ENCODE data around the gene ZDHHC5. TPM values are rescaled to one million over a fixed set of nuclear protein-coding genes. Genes with fewer than 3 reads are reported as not detected.
A peak's percentile ranks its signal among the peaks of the same experiment; 100 is the strongest.

The ZDHHC5 gene
- total and polyA plus RNA-seq, 2 of the 13 experiments (the other 11 are each of a cell fraction or from before 2014, with no cell fraction given): 26.6 to 34.0 TPM

DNA sequence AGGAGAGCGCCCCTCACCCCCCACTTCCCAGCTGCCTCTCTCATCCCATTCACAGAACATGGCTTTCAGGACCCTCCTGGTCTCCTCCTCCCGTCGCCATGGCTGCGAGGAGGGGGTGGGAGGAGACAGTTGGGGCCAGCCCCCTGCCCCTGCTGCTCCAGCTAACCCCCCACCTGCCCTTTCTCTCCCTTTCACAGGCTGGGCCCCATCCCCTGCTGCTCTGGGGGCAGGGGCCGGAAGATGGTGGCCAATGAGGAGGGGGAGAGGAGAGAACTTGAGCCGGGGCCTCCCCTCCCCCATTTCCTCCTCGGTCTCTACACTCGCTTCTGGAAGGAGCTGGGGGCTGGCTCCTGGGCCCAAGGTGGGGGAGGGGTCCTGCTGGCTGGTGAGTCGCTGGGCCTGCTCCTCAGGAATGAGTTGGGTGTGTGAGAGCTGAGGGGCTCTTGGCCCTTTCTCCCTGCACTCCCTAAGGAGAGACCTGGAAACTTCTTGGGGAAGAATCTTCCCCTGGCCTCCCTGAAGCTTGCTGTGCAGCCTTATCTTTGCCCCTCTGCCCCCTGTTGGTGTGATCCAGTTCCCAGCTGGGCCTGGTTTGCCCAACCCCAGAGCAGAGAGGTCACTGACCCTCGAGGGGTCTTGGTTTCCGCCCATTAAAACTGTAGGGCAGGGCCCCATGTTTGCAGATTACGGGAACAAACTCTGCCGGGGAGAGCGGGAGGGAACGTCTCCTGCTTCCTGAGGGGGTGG lies 28.4 kb upstream of the ZDHHC5 start (continued):
- TF ChIP-seq, protein P1, sequence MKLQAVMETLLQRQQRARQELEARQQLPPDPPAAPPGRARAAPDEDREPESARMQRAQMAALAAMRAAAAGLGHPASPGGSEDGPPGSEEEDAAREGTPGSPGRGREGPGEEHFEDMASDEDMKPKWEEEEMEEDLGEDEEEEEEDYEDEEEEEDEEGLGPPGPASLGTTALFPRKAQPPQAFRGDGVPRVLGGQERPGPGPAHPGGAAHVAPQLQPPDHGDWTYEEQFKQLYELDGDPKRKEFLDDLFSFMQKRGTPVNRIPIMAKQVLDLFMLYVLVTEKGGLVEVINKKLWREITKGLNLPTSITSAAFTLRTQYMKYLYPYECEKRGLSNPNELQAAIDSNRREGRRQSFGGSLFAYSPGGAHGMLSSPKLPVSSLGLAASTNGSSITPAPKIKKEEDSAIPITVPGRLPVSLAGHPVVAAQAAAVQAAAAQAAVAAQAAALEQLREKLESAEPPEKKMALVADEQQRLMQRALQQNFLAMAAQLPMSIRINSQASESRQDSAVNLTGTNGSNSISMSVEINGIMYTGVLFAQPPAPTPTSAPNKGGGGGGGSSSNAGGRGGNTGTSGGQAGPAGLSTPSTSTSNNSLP (IDR thresholded peaks at IDR 0.05; ENCODE audit: low read depth, low read length): no peak
- no peak for TF ChIP-seq ZNF224 (CRISPR knock-in tag; IDR thresholded peaks at IDR 0.05)
- TF ChIP-seq, protein P2, sequence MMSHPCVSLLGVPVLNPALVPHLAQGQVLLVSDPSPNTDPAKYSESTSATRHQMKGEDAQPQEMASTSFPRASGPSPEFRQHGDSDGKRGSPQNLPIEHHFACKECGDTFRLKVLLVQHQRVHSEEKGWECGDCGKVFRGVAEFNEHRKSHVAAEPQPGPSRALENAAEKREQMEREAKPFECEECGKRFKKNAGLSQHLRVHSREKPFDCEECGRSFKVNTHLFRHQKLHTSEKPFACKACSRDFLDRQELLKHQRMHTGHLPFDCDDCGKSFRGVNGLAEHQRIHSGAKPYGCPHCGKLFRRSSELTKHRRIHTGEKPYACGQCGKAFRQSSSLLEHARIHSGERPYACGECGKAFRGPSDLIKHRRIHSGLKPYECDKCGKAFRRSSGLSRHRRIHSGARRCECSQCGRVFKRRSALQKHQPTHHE (CRISPR knock-in tag; IDR thresholded peaks at IDR 0.05; ENCODE audit: borderline replicate concordance): peak; percentile 71; the same call in 1 of the 2 replicates
- peak; percentile 33; the same call in 1 of the 2 replicates for TF ChIP-seq CREM (IDR thresholded peaks at IDR 0.05)
- no peak for TF ChIP-seq CREM (CRISPR knock-in tag; IDR thresholded peaks at IDR 0.05)
- TF ChIP-seq SOX6 (IDR thresholded peaks at IDR 0.05): no peak
- peak; percentile 74 for TF ChIP-seq SOX6 (CRISPR knock-in tag; IDR thresholded peaks at IDR 0.05)
- TF ChIP-seq ZNF530 (CRISPR knock-in tag; IDR thresholded peaks at IDR 0.05; ENCODE audit: low read depth): no peak
- TF ChIP-seq GATAD1 (CRISPR knock-in tag; IDR thresholded peaks at IDR 0.05): no peak
- no peak for TF ChIP-seq ZNF841 (CRISPR knock-in tag; IDR thresholded peaks at IDR 0.05; ENCODE audit: borderline replicate concordance)
- no peak for TF ChIP-seq ZNF7 (CRISPR knock-in tag; IDR thresholded peaks at IDR 0.05)
- TF ChIP-seq MTA1 (CRISPR knock-in tag; IDR thresholded peaks at IDR 0.05; ENCODE audit: borderline replicate concordance): no peak
- no peak for TF ChIP-seq ZBTB1 (CRISPR knock-in tag; IDR thresholded peaks at IDR 0.05; ENCODE audit: borderline replicate concordance)
- no peak for TF ChIP-seq ZNF619 (CRISPR knock-in tag; IDR thresholded peaks at IDR 0.05)
- peak; percentile 32 for TF ChIP-seq ZMYM4 (CRISPR knock-in tag; IDR thresholded peaks at IDR 0.05)
- no peak for TF ChIP-seq HMG20B (CRISPR knock-in tag; conservative IDR thresholded peaks at IDR 0.05)
- no peak for TF ChIP-seq JUN (CRISPR knock-in tag; IDR thresholded peaks at IDR 0.05)
- TF ChIP-seq GZF1 (CRISPR knock-in tag; IDR thresholded peaks at IDR 0.05): 0 out of 2 replicates have a peak, but pooled peaks have one; percentile 44
- no peak for TF ChIP-seq CEBPB (IDR thresholded peaks at IDR 0.05; ENCODE audit: borderline replicate concordance, low read depth, low read length)
- no peak for TF ChIP-seq FOXK2 (IDR thresholded peaks at IDR 0.05)
- TF ChIP-seq RELA (CRISPR knock-in tag; IDR thresholded peaks at IDR 0.05): no peak
- TF ChIP-seq MAZ (IDR thresholded peaks at IDR 0.05; ENCODE audit: borderline replicate concordance, low read depth, low read length): no peak
- peak; percentile 79; the same call in 1 of the 2 replicates for TF ChIP-seq MAZ (CRISPR knock-in tag; IDR thresholded peaks at IDR 0.05; ENCODE audit: low read depth)
- no peak for TF ChIP-seq CCAR2 (optimal IDR thresholded peaks at IDR 0.05; ENCODE audit: low read depth, low read length)
- no peak for TF ChIP-seq ZNF839 (CRISPR knock-in tag; IDR thresholded peaks at IDR 0.05; ENCODE audit: borderline replicate concordance)
- TF ChIP-seq, protein P3, sequence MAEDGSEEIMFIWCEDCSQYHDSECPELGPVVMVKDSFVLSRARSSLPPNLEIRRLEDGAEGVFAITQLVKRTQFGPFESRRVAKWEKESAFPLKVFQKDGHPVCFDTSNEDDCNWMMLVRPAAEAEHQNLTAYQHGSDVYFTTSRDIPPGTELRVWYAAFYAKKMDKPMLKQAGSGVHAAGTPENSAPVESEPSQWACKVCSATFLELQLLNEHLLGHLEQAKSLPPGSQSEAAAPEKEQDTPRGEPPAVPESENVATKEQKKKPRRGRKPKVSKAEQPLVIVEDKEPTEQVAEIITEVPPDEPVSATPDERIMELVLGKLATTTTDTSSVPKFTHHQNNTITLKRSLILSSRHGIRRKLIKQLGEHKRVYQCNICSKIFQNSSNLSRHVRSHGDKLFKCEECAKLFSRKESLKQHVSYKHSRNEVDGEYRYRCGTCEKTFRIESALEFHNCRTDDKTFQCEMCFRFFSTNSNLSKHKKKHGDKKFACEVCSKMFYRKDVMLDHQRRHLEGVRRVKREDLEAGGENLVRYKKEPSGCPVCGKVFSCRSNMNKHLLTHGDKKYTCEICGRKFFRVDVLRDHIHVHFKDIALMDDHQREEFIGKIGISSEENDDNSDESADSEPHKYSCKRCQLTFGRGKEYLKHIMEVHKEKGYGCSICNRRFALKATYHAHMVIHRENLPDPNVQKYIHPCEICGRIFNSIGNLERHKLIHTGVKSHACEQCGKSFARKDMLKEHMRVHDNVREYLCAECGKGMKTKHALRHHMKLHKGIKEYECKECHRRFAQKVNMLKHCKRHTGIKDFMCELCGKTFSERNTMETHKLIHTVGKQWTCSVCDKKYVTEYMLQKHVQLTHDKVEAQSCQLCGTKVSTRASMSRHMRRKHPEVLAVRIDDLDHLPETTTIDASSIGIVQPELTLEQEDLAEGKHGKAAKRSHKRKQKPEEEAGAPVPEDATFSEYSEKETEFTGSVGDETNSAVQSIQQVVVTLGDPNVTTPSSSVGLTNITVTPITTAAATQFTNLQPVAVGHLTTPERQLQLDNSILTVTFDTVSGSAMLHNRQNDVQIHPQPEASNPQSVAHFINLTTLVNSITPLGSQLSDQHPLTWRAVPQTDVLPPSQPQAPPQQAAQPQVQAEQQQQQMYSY (CRISPR knock-in tag; IDR thresholded peaks at IDR 0.05): no peak
